K562 (cell line): Measurements from ENCODE around the gene MINK1. TPM values are rescaled to one million over a fixed set of nuclear protein-coding genes. Genes with fewer than 3 reads are reported as not detected.

Experiments used
- ATAC-seq: fragments of 200-7000 bp; cut with Tn5 transposase; 3 replicates; pipeline ENCODE4 v1.9.1; 2020; ENCODE audit warnings: moderate library complexity
- BruUV-seq: library from RNA; stranded (reverse); fragments of 400-500 nt; replicated peaks from 2 replicates; lab custom pipeline; 2021; lab: Mats Ljungman, UMichigan
- CTCF ChIA-PET: fragments of 300-600 bp; formaldehyde crosslinking; extraction: SDS; loops from one replicate; lab custom pipeline; 2021; ENCODE audit warnings: low intra/inter-chr PET ratio; lab: Yijun Ruan, JAX
- POLR2A ChIA-PET: fragments of 300-600, 350-650 bp; sonication (Branson Sonifier 250); formaldehyde crosslinking; extraction: SDS; loops from one replicate; lab custom pipeline; 2021; ENCODE audit warnings: antibody characterized with exemption, inconsistent platforms; lab: Yijun Ruan, JAX
- DNase-seq, 4 experiments: peaks; one replicate each; pipeline versions ENCODE4 v3.0.0 to v3.0.0-alpha.2; 2011 to 2018; ENCODE audit warnings: low spot score in 3 of 4, mixed read lengths in 3 of 4; ENCODE audit errors: extremely low read depth in 1 of 4
- FAIRE-seq: peaks from 2 replicates; lab custom pipeline; 2011; peaks lifted over from hg19 to GRCh38; lab: Jason Lieb, UNC
- H2AFZ ChIP-seq: 2 replicates; pipeline ENCODE4 v1.6.0; 2011; ENCODE audit warnings: low read depth, low read length, control low read depth, inconsistent platforms
- H3K27ac ChIP-seq: fragments of 200-600 bp; 3 replicates; pipeline ENCODE4 v1.8.0; 2011; ENCODE audit warnings: low read depth, mild to moderate bottlenecking, control low read depth, inconsistent platforms, low read length, moderate library complexity, mixed read lengths; ENCODE audit errors: extremely low read depth
- H3K27me3 ChIP-seq, 2 experiments: fragments of 300-600 bp in 1 of 2; 2 replicates in 1 of 2; 3 replicates in 1 of 2; pipeline versions ENCODE4 v1.6.0 to v1.8.0; 2011; ENCODE audit warnings: inconsistent platforms in 2 of 2, low read length in 2 of 2, mild to moderate bottlenecking in 1 of 2, mixed read lengths in 1 of 2, moderate library complexity in 1 of 2; ENCODE audit not compliant: control insufficient read depth in 2 of 2, insufficient read depth in 2 of 2
- H3K36me3 ChIP-seq: fragments of 300-600 bp; 3 replicates; pipeline ENCODE4 v1.8.0; 2011; ENCODE audit warnings: mild to moderate bottlenecking, low read length, inconsistent platforms; ENCODE audit not compliant: control insufficient read depth, insufficient read depth
- H3K4me1 ChIP-seq, 2 experiments: fragments of 200-600 bp in 1 of 2; replicated peaks in 1 of 2; 2 replicates in 1 of 2; 3 replicates in 1 of 2; pipeline versions ENCODE4 v1.5.1 to v1.8.0; 2011; ENCODE audit warnings: inconsistent platforms in 2 of 2, low read length in 2 of 2, mild to moderate bottlenecking in 1 of 2, mixed read lengths in 1 of 2, moderate library complexity in 1 of 2; ENCODE audit not compliant: control insufficient read depth in 2 of 2, insufficient read depth in 2 of 2
- H3K4me2 ChIP-seq: 2 replicates; pipeline ENCODE4 v1.6.1; 2011; ENCODE audit warnings: low read length, control low read depth, inconsistent platforms, mixed read lengths; ENCODE audit not compliant: insufficient read depth
- H3K4me3 ChIP-seq: fragments of 200-600 bp; sonication (generic), shearing (Covaris generic); 2 replicates; pipeline ENCODE4 v1.5.1; 2016; ENCODE audit warnings: control low read depth, inconsistent platforms
- H3K79me2 ChIP-seq: fragments of 200-600 bp; 3 replicates; pipeline ENCODE4 v1.8.0; 2011; ENCODE audit warnings: low read length, inconsistent platforms; ENCODE audit not compliant: control insufficient read depth, insufficient read depth
- H3K9ac ChIP-seq, 2 experiments: 2 replicates each; pipeline versions ENCODE4 v1.6.0 to v1.6.1; 2011; ENCODE audit warnings: low read depth in 2 of 2, low read length in 2 of 2, control low read depth in 1 of 2, inconsistent platforms in 1 of 2, mild to moderate bottlenecking in 1 of 2, mixed read lengths in 1 of 2; ENCODE audit not compliant: insufficient read depth in 1 of 2
- H3K9me1 ChIP-seq: one replicate; pipeline ENCODE4 v1.6.0; 2011; ENCODE audit warnings: inconsistent platforms, mild to moderate bottlenecking, low read length, moderate library complexity; ENCODE audit not compliant: control insufficient read depth, insufficient read depth
- H3K9me3 ChIP-seq: replicated peaks from 2 replicates; pipeline ENCODE4 v1.5.1; 2011; ENCODE audit warnings: low read depth, low read length, inconsistent platforms; ENCODE audit not compliant: control insufficient read depth, insufficient read depth
- H4K20me1 ChIP-seq: replicated peaks from 2 replicates; pipeline ENCODE4 v1.6.1; 2011; ENCODE audit warnings: low read length, inconsistent platforms, mixed read lengths; ENCODE audit not compliant: control insufficient read depth, insufficient read depth
- DACH1 ChIP-seq: fragments of 450-650 bp; IDR thresholded peaks from 2 replicates; pipeline ENCODE4 v1.6.1; 2018; ENCODE audit not compliant: partially characterized antibody
- E2F5 ChIP-seq: sonication (generic); formaldehyde crosslinking; IDR thresholded peaks from 2 replicates; pipeline ENCODE4 v1.8.0; 2022; ENCODE audit warnings: mild to moderate bottlenecking, missing genetic modification reagents
- ERF ChIP-seq: fragments of 450-650 bp; formaldehyde crosslinking; IDR thresholded peaks from 2 replicates; pipeline ENCODE4 v1.4.0; 2020; ENCODE audit warnings: mild to moderate bottlenecking, mixed read lengths
- KAT2B ChIP-seq: IDR thresholded peaks from one replicate; pipeline ENCODE4 v1.6.1; 2012; ENCODE audit warnings: low read depth, mild to moderate bottlenecking, control low read depth, inconsistent platforms, low read length, moderate library complexity
- KLF10 ChIP-seq: fragments of 250-450 bp; sonication (Bioruptor Pico); IDR thresholded peaks from 2 replicates; pipeline ENCODE4 v1.6.1; 2021; ENCODE audit warnings: matching md5 sums
- PCBP1 ChIP-seq: fragments of 200-400 bp; formaldehyde crosslinking; IDR thresholded peaks from 2 replicates; pipeline ENCODE4 v1.6.1; 2018; ENCODE audit warnings: mild to moderate bottlenecking, low read depth, low read length; ENCODE audit not compliant: poor library complexity, severe bottlenecking
- RBM22 ChIP-seq: fragments of 200-400 bp; formaldehyde crosslinking; IDR thresholded peaks from 2 replicates; pipeline ENCODE4 v1.6.1; 2018; ENCODE audit warnings: low read length, low read depth; ENCODE audit not compliant: poor library complexity, severe bottlenecking
- RBM39 ChIP-seq: fragments of 200-400 bp; formaldehyde crosslinking; optimal IDR thresholded peaks from 2 replicates; pipeline ENCODE3; 2018; ENCODE audit warnings: low read depth, low read length
- SETDB1 ChIP-seq: IDR thresholded peaks from one replicate; pipeline ENCODE4 v1.6.1; 2012; ENCODE audit warnings: low read length, control low read depth, inconsistent platforms
- SMAD2 ChIP-seq: fragments of 150-350 bp; IDR thresholded peaks from 2 replicates; pipeline ENCODE4 v1.6.1; 2014; ENCODE audit warnings: low read depth, mild to moderate bottlenecking, low read length
- SNAPC5 ChIP-seq: fragments of 250-450 bp; sonication (Bioruptor Pico); IDR thresholded peaks from 2 replicates; pipeline ENCODE4 v1.8.0; 2021; ENCODE audit warnings: moderate library complexity, mild to moderate bottlenecking, inconsistent platforms
- XRCC4 ChIP-seq: IDR thresholded peaks from one replicate; pipeline ENCODE4 v1.6.1; 2011; ENCODE audit not compliant: insufficient read depth, insufficient read length; ENCODE audit errors: extremely low read depth
- YY1 ChIP-seq, 3 experiments: IDR thresholded peaks; 2 replicates each; pipeline ENCODE4 v1.6.1; 2011; ENCODE audit warnings: low read length in 2 of 3, mild to moderate bottlenecking in 2 of 3, moderate library complexity in 2 of 3, borderline replicate concordance in 1 of 3, control low read depth in 1 of 3, low read depth in 1 of 3; ENCODE audit not compliant: insufficient read depth in 3 of 3, insufficient replicate concordance in 2 of 3, control insufficient read depth in 1 of 3, insufficient read length in 1 of 3; ENCODE audit errors: extremely low read depth in 1 of 3
- ZBTB7A ChIP-seq: IDR thresholded peaks from 2 replicates; pipeline ENCODE4 v1.6.1; 2011; ENCODE audit warnings: low read depth, mild to moderate bottlenecking, low read length, moderate library complexity, borderline replicate concordance; ENCODE audit not compliant: control insufficient read depth
- ZNF395 ChIP-seq: fragments of 200-800 bp; sonication (Bioruptor generic); IDR thresholded peaks from 2 replicates; pipeline ENCODE4 v1.6.1; 2017; ENCODE audit warnings: missing genetic modification characterization, missing compliant biosample characterization
- WGBS: fragments of 100-300 bp; shearing (Covaris generic); methylation state at CpG from one replicate; pipeline ENCODE4 v1.1.6; 2016; ENCODE audit warnings: low coverage, mixed read lengths; ENCODE audit not compliant: insufficient coverage; ENCODE audit errors: missing lambda C conversion rate; 5-methylcytosine and 5-hydroxymethylcytosine counted together
- in situ Hi-C: fragments of 300-500 bp; cut with MboI; formaldehyde crosslinking; loops from 4 replicates; pipeline ENCODE4 v1.15.0; 2018; ENCODE audit warnings: inconsistent platforms, mixed read lengths
- intact Hi-C: fragments of 100-400 bp; cut with micrococcal nuclease; formaldehyde crosslinking; loops from 2 replicates; pipeline ENCODE4 v1.14.2; 2022
- polyA plus RNA-seq, 8 experiments: library from polyadenylated mRNA; depleted of rRNA in 4 of 8; stranded (reverse) in 5 of 8; unstranded in 3 of 8; fragments of >200 nt; fragmentation: Nextera tagmentation in 2 of 8; fragmentation: Illumina TruSeq in 1 of 8; extraction: Ambion mirVana in 2 of 8; extraction: Trizol in 1 of 8; gene quantifications; 2 replicates each; pipeline versions ENCODE4 v1.2.1 to v1.2.3, GENCODE V29; 2011 to 2014; ENCODE audit warnings: inconsistent platforms in 1 of 8, missing spikeins in 1 of 8
- total RNA-seq, 7 experiments: library from RNA; depleted of rRNA in 6 of 7; stranded (reverse); fragments of >200 nt in 6 of 7; fragmentation: Illumina TruSeq in 2 of 7; extraction: Trizol in 2 of 7; gene quantifications; 2 replicates each; pipeline versions ENCODE4 v1.2.1 to v1.2.3, GENCODE V29; 2011 to 2021; ENCODE audit warnings: low replicate concordance in 1 of 7

Gene MINK1
- total and polyA plus RNA-seq, 9 of the 15 experiments (the other 6 are each of a cell fraction or from before 2014, with no cell fraction given): 0.11 to 54.2 (median 14.9) TPM

GRCh38 chr17:4858068-4858881 lies 25.1 kb downstream of the MINK1 start:
- Histone ChIP-seq H3K27ac (no peak overlapping the region), H3K4me3 (no peak overlapping the region), H3K27me3 (no peaks in the 10 kb centered on the region), H3K4me1 (peaks cover 8 to 10% of the 10 kb centered on the region in 2 experiments; a peak in 4 of 5 replicates), H4K20me1 (no peaks in the 10 kb centered on the region; the same call in none of the 2 replicates), H3K9ac (no peak overlapping the region), H3K79me2 (peaks cover 27% of the 10 kb centered on the region; the same call in 2 of the 3 replicates), H3K4me2 (no peak overlapping the region), H3K9me1 (no peaks in the 10 kb centered on the region), H2AFZ (no peak overlapping the region), H3K9me3 (no peaks in the 10 kb centered on the region), H3K36me3 (peaks cover 31% of the 10 kb centered on the region; the same call in 2 of the 3 replicates)
- ATAC-seq: no peak
- intact Hi-C loops: no loop called here
- DNase-seq: no peak
- in situ Hi-C loops: no loop called here
- no peak for FAIRE-seq
- ChIA-PET CTCF (no interaction called here), POLR2A (interaction anchor here (0.6 to 1.4 kb wide), 5 partner anchors 9 to 102 kb away, joined by 3 to 4 read pairs (median 3); no protein-coding TSS in a partner anchor)
- no TSS peak for BruUV-seq
- 89% methylated on average over 4 of the region's 7 CpGs for WGBS
- TF ChIP-seq SETDB1 (no peak), RBM39 (no peak), E2F5 (CRISPR knock-in tag) (no peak), DACH1 (no peak), XRCC4 (no peak), RBM22 (no peak), ZNF395 (CRISPR knock-in tag) (no peak), PCBP1 (no peak), ERF (CRISPR knock-in tag) (no peak), YY1 (IDR thresholded peaks at IDR 0.05; ENCODE audit: borderline replicate concordance in 1 of 3, control insufficient read depth in 1 of 3, extremely low read depth in 1 of 3, insufficient read depth in 3 of 3, insufficient read length in 1 of 3, insufficient replicate concordance in 2 of 3, low read depth in 1 of 3, low read length in 2 of 3) (no peak), SMAD2 (no peak), KAT2B (no peak), ZBTB7A (no peak), KLF10 (CRISPR knock-in tag) (no peak), SNAPC5 (no peak)
